ENCODE measurements around the gene XPOT.

Gene XPOT

DNA sequence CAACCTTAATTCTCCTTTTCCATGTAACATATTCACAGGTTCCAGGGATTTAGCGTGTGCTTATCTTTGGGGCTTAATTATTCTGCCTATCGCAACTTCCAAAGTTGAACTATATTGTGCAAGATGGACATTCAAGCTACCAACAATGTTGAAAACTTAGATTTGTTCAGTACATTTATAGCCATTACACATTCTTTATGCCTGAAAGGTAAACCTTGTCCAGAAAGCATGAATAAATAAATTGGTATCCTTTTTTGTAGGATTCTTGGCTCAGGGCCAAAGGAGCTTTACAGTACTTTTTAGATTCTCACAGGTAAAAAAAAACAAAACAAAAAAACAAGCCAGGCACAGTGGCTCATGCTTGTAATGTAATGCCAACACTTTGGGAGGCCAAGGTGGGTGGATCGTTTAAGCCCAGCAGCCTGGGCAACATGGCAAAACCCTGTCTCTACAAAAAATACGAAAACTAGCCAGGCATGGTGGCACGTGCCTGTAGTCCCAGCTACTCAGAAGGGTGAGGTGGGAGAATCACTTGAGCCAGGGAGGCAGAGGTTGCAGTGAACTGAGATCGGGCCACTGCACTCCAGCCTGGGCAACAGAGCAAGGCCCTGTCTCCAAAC is 16.9 kb upstream of the XPOT start:
- Histone ChIP-seq H3K36me3 (ENCODE audit: insufficient read depth, low read length) (no peaks in the 10 kb centered on the region), H3K9me2 (replicated peaks; ENCODE audit: low read depth, low read length) (no peaks in the 10 kb centered on the region), H3K79me2 (ENCODE audit: insufficient read depth, low read length) (no peaks in the 10 kb centered on the region), H3F3A (ENCODE audit: low read depth) (no peaks in the 10 kb centered on the region), H3K4me2 (ENCODE audit: low read depth, low read length, poor library complexity, severe bottlenecking) (no peak overlapping the region), H2AFZ (ENCODE audit: low read length) (no peak overlapping the region), H3K9ac (ENCODE audit: low read depth, low read length, poor library complexity, severe bottlenecking) (no peak overlapping the region), H3K27me3 (ENCODE audit: insufficient read depth, low read length, poor library complexity, severe bottlenecking) (no peaks in the 10 kb centered on the region), H4K20me1 (ENCODE audit: insufficient read depth, low read length, poor library complexity, severe bottlenecking) (no peaks in the 10 kb centered on the region), H3K9me3 (ENCODE audit: insufficient read depth, low read depth, low read length) (no peaks in the 10 kb centered on the region), H3K4me3 (ENCODE audit: low read length, poor library complexity, severe bottlenecking) (no peak overlapping the region), H3K4me1 (ENCODE audit: insufficient read depth, low read length, poor library complexity, severe bottlenecking) (no peaks in the 10 kb centered on the region)
- TF ChIP-seq, protein P1, sequence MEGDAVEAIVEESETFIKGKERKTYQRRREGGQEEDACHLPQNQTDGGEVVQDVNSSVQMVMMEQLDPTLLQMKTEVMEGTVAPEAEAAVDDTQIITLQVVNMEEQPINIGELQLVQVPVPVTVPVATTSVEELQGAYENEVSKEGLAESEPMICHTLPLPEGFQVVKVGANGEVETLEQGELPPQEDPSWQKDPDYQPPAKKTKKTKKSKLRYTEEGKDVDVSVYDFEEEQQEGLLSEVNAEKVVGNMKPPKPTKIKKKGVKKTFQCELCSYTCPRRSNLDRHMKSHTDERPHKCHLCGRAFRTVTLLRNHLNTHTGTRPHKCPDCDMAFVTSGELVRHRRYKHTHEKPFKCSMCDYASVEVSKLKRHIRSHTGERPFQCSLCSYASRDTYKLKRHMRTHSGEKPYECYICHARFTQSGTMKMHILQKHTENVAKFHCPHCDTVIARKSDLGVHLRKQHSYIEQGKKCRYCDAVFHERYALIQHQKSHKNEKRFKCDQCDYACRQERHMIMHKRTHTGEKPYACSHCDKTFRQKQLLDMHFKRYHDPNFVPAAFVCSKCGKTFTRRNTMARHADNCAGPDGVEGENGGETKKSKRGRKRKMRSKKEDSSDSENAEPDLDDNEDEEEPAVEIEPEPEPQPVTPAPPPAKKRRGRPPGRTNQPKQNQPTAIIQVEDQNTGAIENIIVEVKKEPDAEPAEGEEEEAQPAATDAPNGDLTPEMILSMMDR (conservative IDR thresholded peaks at IDR 0.05; ENCODE audit: low read length): no peak
- no peak for TF ChIP-seq EZH2phosphoT487 (IDR thresholded peaks at IDR 0.05; ENCODE audit: borderline replicate concordance)

GRCh38 chr12:64389154-64389553 is 15.0 kb upstream of the XPOT start:
- no peaks in the 10 kb centered on the region for H3K36me3 ChIP-seq (ENCODE audit: insufficient read depth, low read length)
- H4K20me1 ChIP-seq (ENCODE audit: insufficient read depth, low read length, poor library complexity, severe bottlenecking): no peaks in the 10 kb centered on the region
- no peaks in the 10 kb centered on the region for H3K9me3 ChIP-seq (ENCODE audit: insufficient read depth, low read depth, low read length)
- no peak overlapping the region for H3K4me3 ChIP-seq (ENCODE audit: low read length, poor library complexity, severe bottlenecking)
- H3K27me3 ChIP-seq (ENCODE audit: insufficient read depth, low read length, poor library complexity, severe bottlenecking): no peaks in the 10 kb centered on the region
- TF ChIP-seq, protein P1 (conservative IDR thresholded peaks at IDR 0.05; ENCODE audit: low read length): no peak
- no peaks in the 10 kb centered on the region for H3K4me1 ChIP-seq (ENCODE audit: insufficient read depth, low read length, poor library complexity, severe bottlenecking)
- no peaks in the 10 kb centered on the region for H3K79me2 ChIP-seq (ENCODE audit: insufficient read depth, low read length)
- no peak overlapping the region for H2AFZ ChIP-seq (ENCODE audit: low read length)
- H3F3A ChIP-seq (ENCODE audit: low read depth): no peaks in the 10 kb centered on the region
- no peak overlapping the region for H3K4me2 ChIP-seq (ENCODE audit: low read depth, low read length, poor library complexity, severe bottlenecking)
- H3K9me2 ChIP-seq (replicated peaks; ENCODE audit: low read depth, low read length): no peaks in the 10 kb centered on the region
- no peak overlapping the region for H3K9ac ChIP-seq (ENCODE audit: low read depth, low read length, poor library complexity, severe bottlenecking)

DNA sequence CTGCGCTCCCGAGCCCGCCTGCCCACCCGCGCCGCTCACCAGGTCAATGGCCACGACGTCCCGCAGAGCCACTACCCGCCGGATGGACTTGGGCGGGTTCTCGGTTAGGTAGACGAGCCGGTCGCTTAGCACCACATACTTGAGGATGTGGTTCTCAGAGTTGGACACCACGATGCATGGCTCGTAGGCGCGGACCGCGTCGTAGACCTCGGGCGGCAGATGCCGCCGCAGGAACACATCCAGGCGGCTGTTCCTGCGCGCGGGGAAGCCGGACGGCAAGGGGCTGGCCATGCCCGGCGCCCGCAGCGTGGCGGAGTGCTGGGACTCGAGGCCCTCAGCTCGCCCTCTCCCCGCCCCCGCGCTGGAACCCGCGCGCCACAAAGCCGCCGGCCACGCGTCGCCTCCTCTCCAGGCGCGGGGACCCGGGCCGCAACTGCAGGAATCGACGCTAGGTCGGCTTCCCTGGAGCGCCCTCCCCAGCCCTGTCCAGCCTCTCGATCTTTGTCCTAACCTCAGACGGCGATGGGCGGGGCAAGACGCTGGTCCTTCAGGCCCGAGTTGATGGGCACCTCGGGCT is 13.8 kb upstream of the XPOT start, which contains the start of gene C12orf56:
Gene C12orf56, minus strand, starts transcription at position 484 of the 577 bp plus-strand sequence. Its CDS starts 193 bp downstream, at position 291.
- Histone ChIP-seq H3K9me2 (replicated peaks; ENCODE audit: low read depth, low read length) (no peaks in the 10 kb centered on the region), H3K79me2 (ENCODE audit: insufficient read depth, low read length) (no peaks in the 10 kb centered on the region), H3K36me3 (ENCODE audit: insufficient read depth, low read length) (no peaks in the 10 kb centered on the region), H3K9me3 (ENCODE audit: insufficient read depth, low read depth, low read length) (no peaks in the 10 kb centered on the region), H2AFZ (ENCODE audit: low read length) (no peak within 1 kb of the TSS), H3K4me1 (ENCODE audit: insufficient read depth, low read length, poor library complexity, severe bottlenecking) (no peaks in the 10 kb centered on the region), H4K20me1 (ENCODE audit: insufficient read depth, low read length, poor library complexity, severe bottlenecking) (no peaks in the 10 kb centered on the region), H3K4me3 (ENCODE audit: low read length, poor library complexity, severe bottlenecking) (no peak within 1 kb of the TSS), H3K4me2 (ENCODE audit: low read depth, low read length, poor library complexity, severe bottlenecking) (no peak within 1 kb of the TSS), H3K9ac (ENCODE audit: low read depth, low read length, poor library complexity, severe bottlenecking) (no peak within 1 kb of the TSS), H3K27me3 (ENCODE audit: insufficient read depth, low read length, poor library complexity, severe bottlenecking) (no peaks in the 10 kb centered on the region), H3F3A (ENCODE audit: low read depth) (no peaks in the 10 kb centered on the region)
- no peak for TF ChIP-seq EZH2phosphoT487 (IDR thresholded peaks at IDR 0.05; ENCODE audit: borderline replicate concordance)
- TF ChIP-seq, protein P1 (conservative IDR thresholded peaks at IDR 0.05; ENCODE audit: low read length): no peak
